GM13976 (cell line): ENCODE data around the gene CBX4.

Source experiments
- DNase-seq: peaks from one replicate; pipeline ENCODE4 v3.0.0; 2012; ENCODE audit warnings: low spot score
- CTCF ChIP-seq: IDR thresholded peaks from 2 replicates; pipeline ENCODE4 v1.5.1; 2012; ENCODE audit warnings: borderline replicate concordance, mild to moderate bottlenecking; ENCODE audit not compliant: insufficient read depth; ENCODE audit errors: extremely low read depth, missing control alignments, control extremely low read depth
- in situ Hi-C: fragments of 300-500 bp; cut with MboI; formaldehyde crosslinking; loops from one replicate; pipeline ENCODE4 v1.12.0; 2022; ENCODE audit warnings: low sequenced_read_pairs, mixed read lengths, inconsistent platforms; ENCODE audit not compliant: unreplicated experiment

Gene CBX4

GRCh38 chr17:79802736-79803420 lies 36.4 kb downstream of the CBX4 start:
- TF ChIP-seq CTCF = no peak
- in situ Hi-C loops = no loop called here
- DNase-seq = no peak

GRCh38 chr17:79802039-79802735 lies 37.1 kb downstream of the CBX4 start:
- in situ Hi-C loops = no loop called here
- no peak for TF ChIP-seq CTCF
- no peak for DNase-seq

- DNase-seq = no peak
- in situ Hi-C loops = no loop called here
- TF ChIP-seq CTCF = no peak
These were observed 37.8 kb downstream of the CBX4 start for GRCh38 chr17:79801156-79802038.

GRCh38 chr17:79800325-79801155 lies 38.7 kb downstream of the CBX4 start:
- TF ChIP-seq CTCF = no peak
- in situ Hi-C loops = no loop called here
- DNase-seq = no peak

- no peak for DNase-seq
- in situ Hi-C loops = no loop called here
- TF ChIP-seq CTCF = no peak
These were observed 39.5 kb downstream of the CBX4 start for GRCh38 chr17:79799538-79800324.
